Esophagus muscularis mucosa (tissue), 4 donors: Measurements from ENCODE around the gene LCOR. TPM values are rescaled to one million over a fixed set of nuclear protein-coding genes. Genes with fewer than 3 reads are reported as not detected.
"Not testable (repeated sequence)": the region's sequence is repeated elsewhere in the genome, so short reads cannot be mapped to it uniquely, and the experiment has no call there.

Experiments
- DNase-seq: peaks from one replicate; pipeline ENCODE4 v3.0.0-alpha.2; 2017; ENCODE audit errors: extremely low spot score
- H3K27ac ChIP-seq, 4 donors: fragments of 200-600 bp; sonication (generic); replicated peaks in 1 of 4; 1 replicate in 3 of 4; 2 replicates in 1 of 4; pipeline ENCODE4 v1.5.1; 2016 to 2019; ENCODE audit warnings: mild to moderate bottlenecking in 1 of 4
- H3K27me3 ChIP-seq, 4 donors: fragments of 200-600 bp; sonication (generic); one replicate each; pipeline versions ENCODE4 v1.5.1 to v1.6.0; 2016 to 2019
- H3K36me3 ChIP-seq, 4 donors: fragments of 200-600 bp; sonication (generic); one replicate each; pipeline ENCODE4 v1.5.1; 2016 to 2019
- H3K4me1 ChIP-seq, 4 donors: fragments of 200-600 bp; sonication (generic); one replicate each; pipeline ENCODE4 v1.5.1; 2016 to 2019
- H3K4me3 ChIP-seq, 4 donors: fragments of 200-600 bp; sonication (generic); 1 replicate in 2 of 4; 2 replicates in 2 of 4; pipeline ENCODE4 v1.5.1; 2016 to 2019; ENCODE audit warnings: mild to moderate bottlenecking in 4 of 4, moderate library complexity in 1 of 4
- H3K9me3 ChIP-seq, 4 donors: fragments of 200-600 bp; sonication (generic); 1 replicate in 3 of 4; 2 replicates in 1 of 4; pipeline ENCODE4 v1.5.1; 2016 to 2019
- CTCF ChIP-seq, 3 experiments: fragments of 200-600 bp in 2 of 3; fragments of 450-650 bp in 1 of 3; sonication (generic) in 2 of 3; IDR thresholded peaks; one replicate each; pipeline ENCODE4 v1.5.1; 2017 to 2019; ENCODE audit warnings: antibody characterized with exemption in 3 of 3, mild to moderate bottlenecking in 2 of 3, moderate library complexity in 1 of 3
- EP300 ChIP-seq: sonication (generic); formaldehyde crosslinking; IDR thresholded peaks from one replicate; pipeline ENCODE4 v1.6.1; 2017; ENCODE audit warnings: antibody characterized with exemption
- POLR2A ChIP-seq: fragments of 450-650 bp; IDR thresholded peaks from one replicate; pipeline ENCODE4 v1.6.1; 2017; ENCODE audit warnings: antibody characterized with exemption, moderate library complexity, mild to moderate bottlenecking, low read depth
- POLR2AphosphoS5 ChIP-seq, 2 donors: sonication (generic); formaldehyde crosslinking; IDR thresholded peaks; one replicate each; pipeline ENCODE4 v1.6.1; 2017; ENCODE audit warnings: antibody characterized with exemption in 2 of 2
- WGBS: methylation state at CpG from one replicate; pipeline ENCODE4 v1.1.5; 2018; 5-methylcytosine and 5-hydroxymethylcytosine counted together
- intact Hi-C: fragments of 100-400 bp; cut with DNase I; formaldehyde crosslinking; loops from one replicate; pipeline ENCODE4 v1.15.1; 2023
- total RNA-seq, 4 donors: library from RNA; depleted of rRNA; stranded (reverse); fragments of >200 nt; gene quantifications; one replicate each; pipeline versions ENCODE4 v1.1.0 to v1.2.1, GENCODE V29; 2016

Gene LCOR
- total RNA-seq, 4 donors from 2014 or later = 23.1 to 43.2 (median 29.4) TPM

- Histone ChIP-seq H3K27ac (no peak overlapping the region), H3K9me3 (no peaks in the 10 kb centered on the region), H3K27me3 (no peaks in the 10 kb centered on the region), H3K4me3 (no peak overlapping the region), H3K36me3 (peaks cover 0 to 8% (median 0%) of the 10 kb centered on the region in 4 donors), H3K4me1 (peaks cover 0 to 8% (median 4%) of the 10 kb centered on the region in 4 donors)
- WGBS = 93% methylated on average over 3 of the region's 3 CpGs
- DNase-seq = no peak
- intact Hi-C loops = no loop called here
- TF ChIP-seq POLR2AphosphoS5 (IDR thresholded peaks at IDR 0.05) (no peak), EP300 (no peak), POLR2A (no peak), CTCF (IDR thresholded peaks at IDR 0.05) (no peak)
These were observed 91.2 kb downstream of the LCOR start for GRCh38 chr10:96922978-96923948.

GRCh38 chr10:96924861-96925260 lies 92.8 kb downstream of the LCOR start:
- intact Hi-C loops = no loop called here
- no peak for TF ChIP-seq EP300
- no peak for TF ChIP-seq POLR2A
- H3K4me1 ChIP-seq = peaks cover 0 to 4% (median 3%) of the 10 kb centered on the region in 4 donors
- no peaks in the 10 kb centered on the region for H3K9me3 ChIP-seq
- no peaks in the 10 kb centered on the region for H3K27me3 ChIP-seq
- no peak overlapping the region for H3K27ac ChIP-seq
- H3K36me3 ChIP-seq = peaks cover 0 to 8% (median 0%) of the 10 kb centered on the region in 4 donors
- WGBS = 97% methylated on average over 6 of the region's 6 CpGs
- H3K4me3 ChIP-seq = no peak overlapping the region
- no peak for DNase-seq

- intact Hi-C loops = no loop called here
- TF ChIP-seq POLR2AphosphoS5 (IDR thresholded peaks at IDR 0.05) = no peak
- DNase-seq = no peak
- Histone ChIP-seq H3K36me3 (no peaks in the 10 kb centered on the region), H3K4me3 (no peak overlapping the region), H3K27ac (no peak overlapping the region), H3K4me1 (no peaks in the 10 kb centered on the region), H3K27me3 (no peaks in the 10 kb centered on the region), H3K9me3 (no peaks in the 10 kb centered on the region)
- 84% methylated on average over 5 of the region's 5 CpGs for WGBS
These were observed 98.4 kb downstream of the LCOR start for GRCh38 chr10:96930469-96930868.

GRCh38 chr10:96935148-96935547 lies 103.0 kb downstream of the LCOR start:
- Histone ChIP-seq H3K36me3 (no peaks in the 10 kb centered on the region), H3K4me1 (no peaks in the 10 kb centered on the region), H3K9me3 (no peaks in the 10 kb centered on the region), H3K27me3 (no peaks in the 10 kb centered on the region), H3K4me3 (no peak overlapping the region), H3K27ac (no peak overlapping the region)
- WGBS = 88% methylated on average over 5 of the region's 5 CpGs
- TF ChIP-seq CTCF (IDR thresholded peaks at IDR 0.05) = no peak
- TF ChIP-seq POLR2AphosphoS5 (IDR thresholded peaks at IDR 0.05) = no peak
- TF ChIP-seq EP300 = no peak
- TF ChIP-seq POLR2A = no peak
- intact Hi-C loops = no loop called here
- no peak for DNase-seq

GRCh38 chr10:96935810-96936209 lies 103.7 kb downstream of the LCOR start:
- intact Hi-C loops = no loop called here
- Histone ChIP-seq H3K36me3 (no peaks in the 10 kb centered on the region), H3K27me3 (no peaks in the 10 kb centered on the region), H3K9me3 (no peaks in the 10 kb centered on the region), H3K4me3 (no peak overlapping the region), H3K27ac (no peak overlapping the region), H3K4me1 (no peaks in the 10 kb centered on the region)
- DNase-seq = no peak
- WGBS = 90% methylated on average over 5 of the region's 5 CpGs
- TF ChIP-seq POLR2A = no peak

GRCh38 chr10:96943161-96943560 lies 111.1 kb downstream of the LCOR start:
- H3K9me3 ChIP-seq, H3K27me3 ChIP-seq, intact Hi-C loops, DNase-seq, H3K4me1 ChIP-seq, H3K27ac ChIP-seq, H3K36me3 ChIP-seq, H3K4me3 ChIP-seq: not testable (repeated sequence)
- WGBS = 94% methylated on average over 8 of the region's 8 CpGs
